Gastroesophageal sphincter (tissue), 4 donors: ENCODE results near the gene MTFR1L. TPM values are rescaled to one million over a fixed set of nuclear protein-coding genes. Genes with fewer than 3 reads are reported as not detected.
A peak's percentile ranks its signal among the peaks of the same experiment; 100 is the strongest.

ENCODE experiments used
- ATAC-seq: fragments of 150-250 bp; one replicate; pipeline ENCODE4 v1.9.1; 2016; ENCODE audit warnings: mild to moderate bottlenecking, moderate library complexity
- H3K27ac ChIP-seq, 4 donors: fragments of 200-600 bp; sonication (generic) in 3 of 4; 1 replicate in 3 of 4; 2 replicates in 1 of 4; pipeline ENCODE4 v1.5.1; 2016 to 2019
- H3K27me3 ChIP-seq: fragments of 200-600 bp; sonication (generic); one replicate; pipeline ENCODE4 v1.5.1; 2019
- H3K36me3 ChIP-seq, 2 donors: fragments of 200-600 bp; sonication (generic); one replicate each; pipeline ENCODE4 v1.5.1; 2019; ENCODE audit warnings: control low read depth in 1 of 2
- H3K4me1 ChIP-seq, 3 donors: fragments of 200-600 bp; sonication (generic); 1 replicate in 2 of 3; 2 replicates in 1 of 3; pipeline ENCODE4 v1.5.1; 2016 to 2019; ENCODE audit warnings: control low read depth in 2 of 3
- H3K4me3 ChIP-seq, 2 donors: fragments of 200-600 bp; sonication (generic); one replicate each; pipeline ENCODE4 v1.5.1; 2019; ENCODE audit warnings: mild to moderate bottlenecking in 1 of 2, moderate library complexity in 1 of 2
- H3K9me3 ChIP-seq, 3 donors: fragments of 200-600 bp; sonication (generic); one replicate each; pipeline ENCODE4 v1.5.1; 2017 to 2019; ENCODE audit warnings: control low read depth in 2 of 3
- CTCF ChIP-seq, 4 experiments: fragments of 200-600 bp in 2 of 4; fragments of 450-650 bp in 2 of 4; sonication (generic) in 1 of 4; IDR thresholded peaks; one replicate each; pipeline ENCODE4 v1.5.1; 2017 to 2019; ENCODE audit warnings: antibody characterized with exemption in 4 of 4, mild to moderate bottlenecking in 2 of 4, moderate library complexity in 2 of 4
- EP300 ChIP-seq: sonication (generic); formaldehyde crosslinking; IDR thresholded peaks from one replicate; pipeline ENCODE4 v1.6.1; 2017; ENCODE audit warnings: antibody characterized with exemption, mild to moderate bottlenecking
- POLR2A ChIP-seq, 2 donors: fragments of 450-650 bp; IDR thresholded peaks; one replicate each; pipeline ENCODE4 v1.6.1; 2017; ENCODE audit warnings: antibody characterized with exemption in 2 of 2, mild to moderate bottlenecking in 2 of 2, moderate library complexity in 1 of 2
- POLR2AphosphoS5 ChIP-seq: sonication (generic); formaldehyde crosslinking; IDR thresholded peaks from one replicate; pipeline ENCODE4 v1.6.1; 2017; ENCODE audit warnings: antibody characterized with exemption
- WGBS, 2 donors: methylation state at CpG; one replicate each; pipeline ENCODE4 v1.1.5; 2018; ENCODE audit warnings: low coverage in 1 of 2; 5-methylcytosine and 5-hydroxymethylcytosine counted together
- total RNA-seq, 4 donors: library from RNA; depleted of rRNA; stranded (reverse); fragments of >200 nt; gene quantifications; one replicate each; pipeline ENCODE4 v1.1.0, GENCODE V29; 2016

MTFR1L gene
- total RNA-seq, 4 donors from 2014 or later = 83.2 to 128 (median 101) TPM

- H3K4me3 ChIP-seq = no peak overlapping the region
- no peak for ATAC-seq
- WGBS, 2 donors = 63 to 93% methylated on average over 2 of the region's 2 CpGs
- H3K4me1 ChIP-seq = peaks cover 0 to 48% (median 8%) of the 10 kb centered on the region in 3 donors
- peak overlapping the region in 1 of 4 donors; percentile 89 for H3K27ac ChIP-seq
- H3K9me3 ChIP-seq = no peaks in the 10 kb centered on the region
- TF ChIP-seq EP300 (no peak), POLR2A (IDR thresholded peaks at IDR 0.05) (no peak), POLR2AphosphoS5 (no peak), CTCF (IDR thresholded peaks at IDR 0.05) (no peak)
- H3K36me3 ChIP-seq = no peaks in the 10 kb centered on the region
- no peaks in the 10 kb centered on the region for H3K27me3 ChIP-seq
Observed at GRCh38 chr1:25876693-25877077, 56.9 kb downstream of the MTFR1L start.

DNA sequence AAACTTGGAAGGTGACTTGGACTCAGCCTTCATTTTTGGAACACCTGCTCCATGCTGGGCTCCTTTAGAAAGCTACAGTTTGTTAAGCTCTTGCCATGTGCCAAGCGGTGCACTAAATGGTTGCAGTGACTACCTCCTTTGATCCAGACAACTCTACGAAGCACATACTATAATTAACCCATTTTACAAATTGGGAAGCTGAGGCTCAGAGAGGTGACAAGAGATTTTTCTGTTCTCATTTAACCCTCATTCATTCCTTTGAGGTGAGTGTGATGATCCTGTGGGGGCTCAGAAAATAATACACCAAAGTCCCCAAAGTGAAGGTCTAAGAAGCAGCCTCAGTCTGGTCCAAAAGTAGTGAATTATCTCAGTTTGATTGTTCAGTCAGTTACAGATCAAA lies 57.4 kb downstream of the MTFR1L start:
- no peaks in the 10 kb centered on the region for H3K9me3 ChIP-seq
- H3K27ac ChIP-seq = no peak overlapping the region
- 90 to 93% methylated on average over 2 of the region's 2 CpGs for WGBS, 2 donors
- TF ChIP-seq EP300 = no peak
- no peak for TF ChIP-seq POLR2AphosphoS5
- TF ChIP-seq POLR2A (IDR thresholded peaks at IDR 0.05) = no peak
- no peak for TF ChIP-seq CTCF (IDR thresholded peaks at IDR 0.05)
- no peaks in the 10 kb centered on the region for H3K27me3 ChIP-seq
- no peak overlapping the region for H3K4me3 ChIP-seq
- ATAC-seq = no peak
- H3K4me1 ChIP-seq = peaks cover 0 to 43% (median 7%) of the 10 kb centered on the region in 3 donors
- no peaks in the 10 kb centered on the region for H3K36me3 ChIP-seq

DNA sequence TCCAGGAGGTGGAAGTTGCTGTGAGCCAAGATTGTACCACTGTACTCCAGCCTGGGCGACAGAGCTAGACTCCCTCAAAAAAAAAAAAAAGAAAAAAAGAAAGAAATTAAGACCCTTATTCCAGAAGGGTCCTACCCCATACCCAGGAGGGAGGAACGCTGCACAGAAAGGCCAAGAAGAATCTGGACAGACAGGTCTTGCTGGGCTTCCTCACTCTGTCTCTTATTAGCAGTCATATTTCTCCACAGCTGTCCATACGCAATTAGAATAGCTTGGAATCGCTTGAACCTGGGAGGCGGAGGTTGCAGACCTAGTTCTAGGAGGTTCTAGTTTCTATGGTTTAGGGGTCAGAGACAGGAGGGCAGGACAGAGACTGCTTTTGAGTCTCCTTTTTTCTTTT lies 58.9 kb downstream of the MTFR1L start:
- Histone ChIP-seq H3K36me3 (no peaks in the 10 kb centered on the region), H3K9me3 (no peaks in the 10 kb centered on the region), H3K27ac (no peak overlapping the region), H3K4me3 (no peak overlapping the region), H3K27me3 (no peaks in the 10 kb centered on the region), H3K4me1 (peaks cover 0 to 28% (median 7%) of the 10 kb centered on the region in 3 donors)
- no peak for ATAC-seq
- no peak for TF ChIP-seq CTCF (IDR thresholded peaks at IDR 0.05)
- no peak for TF ChIP-seq POLR2A (IDR thresholded peaks at IDR 0.05)
- TF ChIP-seq POLR2AphosphoS5 = no peak
- TF ChIP-seq EP300 = no peak
- 70 to 95% methylated on average over 3 to 5 of the region's 5 CpGs for WGBS, 2 donors

DNA sequence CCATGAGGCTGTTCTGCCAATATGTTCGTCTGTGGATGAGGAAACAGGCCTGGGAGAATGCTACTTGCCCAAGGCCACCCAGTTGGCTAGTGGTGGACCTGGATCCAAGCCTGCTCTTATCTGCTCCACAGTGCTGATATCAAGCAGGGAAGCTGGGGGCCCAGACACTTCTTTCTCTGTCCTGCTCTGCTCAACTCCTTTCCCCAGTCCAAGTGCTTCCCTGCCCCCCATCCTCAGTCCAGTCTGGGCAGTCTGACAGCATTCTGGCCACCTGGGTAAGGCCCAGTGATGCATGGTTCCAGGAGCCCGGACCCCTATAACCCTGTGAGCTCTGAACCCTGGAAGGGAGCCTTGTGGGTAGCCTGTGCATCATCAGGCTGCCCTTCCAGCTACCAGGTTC lies 59.9 kb downstream of the MTFR1L start:
- no peak for ATAC-seq
- no peaks in the 10 kb centered on the region for H3K27me3 ChIP-seq
- H3K27ac ChIP-seq = no peak overlapping the region
- WGBS, 2 donors = 44% methylated on average over 1 of the region's 2 CpGs; no CpG with 5 or more reads in 1 of the 2 donors
- H3K9me3 ChIP-seq = no peaks in the 10 kb centered on the region
- no peaks in the 10 kb centered on the region for H3K36me3 ChIP-seq
- H3K4me3 ChIP-seq = no peak overlapping the region
- no peak for TF ChIP-seq EP300
- TF ChIP-seq POLR2AphosphoS5 = no peak
- no peak for TF ChIP-seq CTCF (IDR thresholded peaks at IDR 0.05)
- TF ChIP-seq POLR2A (IDR thresholded peaks at IDR 0.05) = no peak
- H3K4me1 ChIP-seq = peaks cover 0 to 18% (median 2%) of the 10 kb centered on the region in 3 donors

GRCh38 chr1:25880518-25880917 lies 60.8 kb downstream of the MTFR1L start:
- 100% methylated on average over 1 of the region's 5 CpGs; no CpG with 5 or more reads in 1 of the 2 donors for WGBS, 2 donors
- H3K9me3 ChIP-seq = no peaks in the 10 kb centered on the region
- H3K27me3 ChIP-seq = no peaks in the 10 kb centered on the region
- TF ChIP-seq POLR2A (IDR thresholded peaks at IDR 0.05) (no peak), EP300 (no peak), CTCF (IDR thresholded peaks at IDR 0.05) (no peak), POLR2AphosphoS5 (no peak)
- no peaks in the 10 kb centered on the region for H3K36me3 ChIP-seq
- H3K4me3 ChIP-seq = no peak overlapping the region
- no peak overlapping the region for H3K27ac ChIP-seq
- H3K4me1 ChIP-seq = peaks cover 0 to 12% (median 0%) of the 10 kb centered on the region in 3 donors
- ATAC-seq = no peak
